ENCODE results near the gene FAM83E. TPM values are rescaled to one million over a fixed set of nuclear protein-coding genes. Genes with fewer than 3 reads are reported as not detected.
A peak's percentile ranks its signal among the peaks of the same experiment; 100 is the strongest.
"Not testable (repeated sequence)": the region's sequence is repeated elsewhere in the genome, so short reads cannot be mapped to it uniquely, and the experiment has no call there.

The FAM83E gene
- total RNA-seq, 1 experiment from 2014 or later, result not detected

DNA sequence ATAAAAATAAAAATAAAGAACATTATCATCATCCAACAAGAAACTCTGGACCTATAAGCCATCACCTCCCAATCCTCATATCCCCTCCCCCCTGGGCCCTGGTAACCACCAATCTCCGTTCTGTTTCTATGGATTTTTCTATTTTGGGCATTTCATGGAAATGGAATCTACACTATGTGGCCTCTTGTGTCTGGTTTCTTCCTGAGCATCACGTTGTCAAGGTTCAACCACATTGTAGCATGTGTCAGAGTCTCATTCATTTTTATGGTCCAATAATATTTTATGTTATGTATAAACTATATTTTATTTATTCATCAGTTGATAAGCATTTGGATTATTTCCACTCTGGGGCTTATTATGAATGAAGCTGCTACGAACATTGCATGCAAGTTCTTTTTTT, 36.0 kb downstream of the FAM83E start:
- no peak for DNase-seq (ENCODE audit: low read depth)

GRCh38 chr19:48577908-48578307, 37.0 kb downstream of the FAM83E start:
- DNase-seq (ENCODE audit: low read depth), result not testable (repeated sequence)

DNA sequence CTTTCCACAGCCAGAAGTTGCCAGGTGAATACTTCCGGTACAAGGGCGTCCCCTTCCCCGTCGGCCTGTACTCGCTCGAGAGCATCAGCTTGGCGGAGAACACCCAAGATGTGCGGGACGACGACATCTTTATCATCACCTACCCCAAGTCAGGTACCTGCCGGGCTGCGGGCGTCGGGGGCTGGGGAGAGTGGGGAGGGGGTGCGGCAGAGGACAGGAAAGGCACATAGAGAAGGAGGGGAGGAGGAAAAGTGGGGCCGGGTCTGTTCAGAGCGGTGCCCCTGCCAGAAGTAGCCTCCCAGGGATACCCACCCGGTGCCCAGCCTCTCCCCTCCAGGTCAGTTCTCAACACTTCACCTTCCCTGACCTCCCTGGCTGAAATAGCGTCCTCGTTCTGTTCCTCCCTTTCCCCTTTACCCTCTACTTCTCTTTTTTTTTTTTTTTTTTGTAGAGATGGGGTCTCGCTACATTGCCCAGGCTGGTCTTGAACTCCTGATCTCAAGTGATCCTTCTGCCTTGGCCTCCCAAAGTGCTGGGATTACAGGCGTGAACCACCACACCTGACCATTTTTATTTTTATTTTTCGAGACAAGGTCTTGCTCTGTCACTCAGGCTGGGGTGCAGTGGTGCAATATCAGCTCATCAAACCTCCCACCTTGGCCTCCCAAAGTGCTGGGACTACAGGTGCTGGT, 38.8 kb downstream of the FAM83E start:
- DNase-seq (ENCODE audit: low read depth), result no peak

- DNase-seq (ENCODE audit: low read depth), result no peak
Observed at GRCh38 chr19:48573163-48573505, 41.7 kb downstream of the FAM83E start.

DNA sequence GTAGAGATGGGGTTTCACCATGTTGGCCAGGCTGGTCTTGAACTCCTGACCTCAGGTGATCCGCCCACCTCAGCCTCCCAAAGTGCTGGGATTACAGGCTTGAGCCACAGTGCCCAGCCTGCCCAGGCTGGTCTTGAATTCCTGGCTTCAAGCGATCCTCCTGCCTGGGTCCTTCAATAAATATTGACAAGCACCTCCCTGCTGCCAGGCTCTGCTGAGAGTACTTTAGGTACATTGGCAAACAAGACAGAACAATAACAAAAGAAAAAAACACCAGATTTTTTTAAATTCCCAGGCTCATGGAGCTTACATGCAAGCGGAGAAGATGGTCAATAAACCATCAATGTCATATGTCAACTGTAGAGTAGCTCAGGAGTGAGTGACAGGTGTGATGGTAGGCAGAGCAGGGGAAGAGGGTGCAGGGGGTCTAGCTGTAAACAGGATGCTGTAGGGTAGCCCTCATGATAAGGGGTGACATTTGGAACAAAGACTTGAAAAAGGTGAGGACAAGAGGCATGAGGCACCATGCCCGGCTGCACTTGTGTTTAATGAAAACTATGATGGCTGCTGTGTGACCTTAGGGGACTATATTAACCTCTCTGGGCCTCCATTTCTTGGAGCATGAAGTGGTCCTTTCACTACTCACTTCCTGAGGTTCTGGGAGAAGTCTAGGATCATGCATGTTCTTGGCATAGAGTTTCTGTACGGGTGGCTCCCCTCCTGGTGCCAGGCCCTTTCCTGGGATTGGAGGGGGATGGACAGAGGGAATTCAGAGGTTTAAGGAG, 43.3 kb downstream of the FAM83E start:
- DNase-seq (ENCODE audit: low read depth), result no peak

GRCh38 chr19:48569814-48570213, 45.1 kb downstream of the FAM83E start:
- DNase-seq (ENCODE audit: low read depth), result peak; percentile 50

GRCh38 chr19:48568345-48568886, 46.5 kb downstream of the FAM83E start:
- peak; percentile 95 for DNase-seq (ENCODE audit: low read depth)

DNA sequence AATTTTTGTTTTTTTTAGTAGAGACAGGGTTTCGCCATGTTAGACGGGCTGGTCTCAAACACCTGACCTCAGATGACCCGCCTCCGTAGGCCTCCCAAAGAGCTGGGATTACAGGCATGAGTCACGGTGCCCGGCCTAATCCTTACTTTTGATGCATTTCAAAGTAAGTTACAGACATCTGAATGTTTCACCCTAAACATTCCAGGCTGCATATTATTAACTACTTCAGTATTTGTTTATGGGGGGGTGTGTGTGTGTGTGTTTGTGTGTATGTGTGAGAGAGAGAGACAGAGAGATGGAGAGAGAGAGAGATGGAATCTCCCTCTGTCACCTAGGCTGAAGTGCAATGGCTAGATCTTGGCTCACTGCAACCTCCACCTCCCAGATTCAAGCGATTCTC, 49.8 kb downstream of the FAM83E start:
- no peak for DNase-seq (ENCODE audit: low read depth)

Other genes with a start within 250 kb of the FAM83E start
- gene KDELR1, start 223.5 kb downstream of the FAM83E start, total RNA-seq (2014; rRNA removed; shearing (Covaris generic)), result 54.5 and 61.0 TPM in 2 replicates
- 0.09 TPM in 1 of 2 replicates, not detected in the other for gene GRIN2D, start 221.4 kb downstream of the FAM83E start, total RNA-seq (2014; rRNA removed; shearing (Covaris generic))
- 108 and 129 TPM in 2 replicates for gene GRWD1, start 169.1 kb downstream of the FAM83E start, total RNA-seq (2014; rRNA removed; shearing (Covaris generic))
- 1.8 and 3.8 TPM in 2 replicates for gene KCNJ14, start 159.5 kb downstream of the FAM83E start, total RNA-seq (2014; rRNA removed; shearing (Covaris generic))
- 43.3 and 93.8 TPM in 2 replicates for gene CYTH2, start 145.7 kb downstream of the FAM83E start, total RNA-seq (2014; rRNA removed; shearing (Covaris generic))
- under 0.01 TPM in 1 of 2 replicates, not detected in the other for gene LMTK3, start 103.2 kb downstream of the FAM83E start, total RNA-seq (2014; rRNA removed; shearing (Covaris generic))
- not detected in 2 replicates for gene SULT2B1, start 62.9 kb downstream of the FAM83E start, total RNA-seq (2014; rRNA removed; shearing (Covaris generic))
- gene SPACA4, start 8.3 kb downstream of the FAM83E start, total RNA-seq (2014; rRNA removed; shearing (Covaris generic)), result not detected in 2 replicates
- gene RPL18, start 4.1 kb upstream of the FAM83E start, total RNA-seq (2014; rRNA removed; shearing (Covaris generic)), result 2,925 and 3,124 TPM in 2 replicates
- 5.1 and 12.7 TPM in 2 replicates for gene SPHK2, start 4.4 kb upstream of the FAM83E start, total RNA-seq (2014; rRNA removed; shearing (Covaris generic))
- 3.0 and 10.0 TPM in 2 replicates for gene DBP, start 22.3 kb upstream of the FAM83E start, total RNA-seq (2014; rRNA removed; shearing (Covaris generic))
- not detected in 2 replicates for gene CA11, start 31.1 kb upstream of the FAM83E start, total RNA-seq (2014; rRNA removed; shearing (Covaris generic))
- gene NTN5, start 57.9 kb upstream of the FAM83E start, total RNA-seq (2014; rRNA removed; shearing (Covaris generic)), result not detected in 2 replicates
- not detected in 2 replicates for gene FUT2, start 80.9 kb upstream of the FAM83E start, total RNA-seq (2014; rRNA removed; shearing (Covaris generic))
- gene MAMSTR, start 104.6 kb upstream of the FAM83E start, total RNA-seq (2014; rRNA removed; shearing (Covaris generic)), result 0.34 and 2.9 TPM in 2 replicates
- 0.17 TPM in 1 of 2 replicates, not detected in the other for gene RASIP1, start 125.5 kb upstream of the FAM83E start, total RNA-seq (2014; rRNA removed; shearing (Covaris generic))
- not detected in 2 replicates for gene IZUMO1, start 131.8 kb upstream of the FAM83E start, total RNA-seq (2014; rRNA removed; shearing (Covaris generic))
- gene FUT1, start 137.6 kb upstream of the FAM83E start, total RNA-seq (2014; rRNA removed; shearing (Covaris generic)), result 0.39 TPM in 1 of 2 replicates, not detected in the other
- gene FGF21, start 140.4 kb upstream of the FAM83E start, total RNA-seq (2014; rRNA removed; shearing (Covaris generic)), result not detected in 2 replicates
- 29.5 and 36.7 TPM in 2 replicates for gene BCAT2, start 196.0 kb upstream of the FAM83E start, total RNA-seq (2014; rRNA removed; shearing (Covaris generic))
- gene HSD17B14, start 221.4 kb upstream of the FAM83E start, total RNA-seq (2014; rRNA removed; shearing (Covaris generic)), result 0.69 TPM in 1 of 2 replicates, not detected in the other